Left lobe of liver (tissue), 2 donors: ENCODE data around the gene TOMM20. TPM values are rescaled to one million over a fixed set of nuclear protein-coding genes. Genes with fewer than 3 reads are reported as not detected.
A peak's percentile ranks its signal among the peaks of the same experiment; 100 is the strongest.

ENCODE experiments used
- ATAC-seq: fragments of 200-7000 bp; cut with Tn5 transposase; one replicate; pipeline ENCODE4 v1.9.1; 2020; ENCODE audit warnings: mild to moderate bottlenecking, moderate library complexity
- DNase-seq: peaks from one replicate; pipeline ENCODE4 v3.0.0-alpha.2; 2020; ENCODE audit warnings: low spot score
- total RNA-seq: library from RNA; stranded (reverse); gene quantifications from one replicate; pipeline ENCODE4 v1.2.1, GENCODE V29; 2021
- donor health status: DM: no; HTN: no; CAD: no; lungs with moderate emphysema.
- donor health status: DM: no; HTN: yes; CAD: no.

The TOMM20 gene
- total RNA-seq, 1 donor from 2014 or later = 48.7 TPM

DNA sequence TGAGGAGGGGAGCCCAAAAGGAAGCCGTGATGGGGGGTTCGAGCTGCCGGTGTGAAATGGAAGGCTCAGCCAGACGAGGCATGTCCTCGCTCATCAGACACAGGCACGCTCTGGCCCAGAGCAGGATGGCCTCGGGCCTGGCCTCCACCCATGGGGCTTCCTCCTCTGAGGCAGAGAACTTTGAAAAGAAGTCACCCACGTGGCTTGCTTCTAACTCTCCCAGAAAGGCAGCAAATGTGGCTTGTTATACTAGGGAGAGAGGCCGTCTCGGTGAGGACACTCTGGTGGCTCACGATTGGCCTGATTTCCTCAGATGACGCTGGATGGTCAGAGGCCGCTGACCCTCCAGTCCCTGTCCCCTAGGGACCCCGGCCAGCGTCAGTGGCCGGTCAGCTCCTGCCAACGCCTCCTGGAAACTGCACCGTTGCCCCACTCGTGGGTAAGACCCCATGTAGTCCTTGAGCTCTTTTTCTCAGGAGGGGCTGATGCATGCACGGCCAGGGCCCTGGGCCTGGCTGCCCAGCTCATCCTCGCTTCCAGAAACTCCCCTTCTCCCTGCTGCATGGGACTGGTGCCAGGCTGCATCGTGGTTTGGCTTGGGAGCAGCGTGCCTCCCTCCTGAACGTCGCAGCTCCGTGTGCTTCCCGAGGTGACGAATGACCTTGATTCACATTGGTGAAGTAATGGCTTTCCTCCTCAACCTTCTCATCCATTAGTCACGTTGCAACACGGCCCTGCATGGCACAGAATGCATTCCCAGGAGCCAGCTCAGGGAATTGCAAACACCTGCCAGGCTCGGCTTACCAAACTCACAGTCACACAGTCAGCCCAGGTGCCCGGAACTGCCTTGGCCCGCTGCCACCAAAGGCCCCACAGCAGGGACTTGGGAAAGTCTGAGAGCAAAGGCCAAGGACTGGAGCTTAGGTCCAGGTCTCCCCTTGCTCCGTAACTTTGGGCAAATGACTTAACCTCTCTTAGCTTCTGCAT, 58.8 kb downstream of the TOMM20 start:
- peak; percentile 55 for ATAC-seq
- DNase-seq = peak; percentile 98

- ATAC-seq = no peak
- no peak for DNase-seq
Observed at GRCh38 chr1:235069176-235069575, 59.5 kb downstream of the TOMM20 start.

DNA sequence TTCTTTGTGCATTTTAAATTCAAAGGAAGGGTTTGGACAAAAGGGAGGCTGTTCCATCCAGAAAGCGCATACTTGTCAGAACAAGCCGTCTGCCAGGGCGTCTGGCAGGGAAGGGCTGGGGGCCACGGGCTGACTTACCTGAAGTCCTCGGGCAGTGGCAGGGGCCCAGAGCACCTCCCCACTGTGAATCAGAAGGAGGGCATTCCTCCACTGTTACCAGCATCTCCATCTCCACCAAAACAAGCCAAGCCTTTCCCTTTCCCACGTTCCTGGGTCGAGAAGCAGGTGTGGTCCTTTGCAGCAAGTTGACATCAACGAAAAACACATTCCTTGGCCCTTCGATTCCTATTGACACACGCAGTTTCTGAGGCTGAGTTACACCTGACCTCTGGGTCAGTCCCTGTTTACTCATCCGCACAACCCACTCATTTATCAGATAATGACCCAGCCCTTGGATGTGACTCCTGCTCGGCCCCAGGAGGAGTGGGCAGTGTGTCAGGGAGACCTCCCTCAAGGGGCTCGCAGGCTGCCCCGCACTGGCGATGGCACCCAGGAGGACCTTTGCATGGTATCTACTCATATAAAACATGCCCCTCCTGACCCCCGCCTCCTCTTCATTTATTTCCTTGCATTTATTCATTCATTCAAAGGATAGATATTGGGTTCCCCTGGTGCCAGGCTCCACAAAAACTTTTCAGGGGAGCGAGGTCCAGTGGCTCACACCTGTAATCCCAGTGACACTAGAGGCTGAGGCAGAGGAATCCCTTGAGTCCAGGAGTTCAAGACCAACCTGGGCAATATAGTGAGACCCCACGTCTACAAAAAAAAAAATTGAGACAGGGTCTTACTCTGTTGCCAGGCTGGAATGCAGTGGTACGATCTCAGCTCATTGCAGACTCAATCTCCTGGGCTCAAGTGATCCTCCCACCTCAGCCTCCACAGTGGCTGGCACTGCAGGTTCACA, 60.2 kb downstream of the TOMM20 start:
- peak; percentile 79 for DNase-seq
- peak; percentile 52 for ATAC-seq

- ATAC-seq (peak; percentile 45), DNase-seq (peak; percentile 87)
Observed at GRCh38 chr1:235067396-235068157, 61.1 kb downstream of the TOMM20 start.

DNA sequence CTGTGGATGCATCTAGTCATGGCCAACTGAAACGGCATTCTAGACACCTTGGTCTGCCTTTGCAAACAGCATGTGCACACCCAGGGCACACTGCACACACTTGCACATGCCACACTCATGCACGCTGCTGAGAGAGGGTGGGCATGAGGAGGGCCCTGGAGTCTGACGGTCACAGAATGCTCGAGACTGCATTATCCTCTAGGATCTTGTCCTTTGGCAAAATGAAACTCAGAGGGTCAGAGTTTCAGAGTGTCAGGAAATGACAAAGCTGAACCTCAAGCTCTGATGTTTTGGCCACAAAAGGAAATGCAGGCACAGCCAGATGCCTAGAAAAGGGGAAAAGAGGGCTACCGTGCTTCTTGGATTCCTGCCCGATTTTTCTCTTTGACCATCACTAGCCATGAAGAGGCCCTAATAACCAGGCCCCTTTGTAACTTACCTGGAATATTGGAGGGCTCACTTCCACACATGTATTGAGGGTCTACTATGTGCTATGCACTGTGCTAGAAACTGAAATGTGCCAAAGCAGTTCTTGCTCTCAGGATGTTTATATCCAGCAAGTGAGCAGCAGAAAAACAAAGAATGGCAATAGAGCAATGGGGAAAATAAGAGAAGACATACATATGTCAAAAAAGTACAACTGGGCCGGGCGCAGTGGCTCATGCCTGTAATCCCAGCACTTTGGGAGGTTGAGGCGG, 65.4 kb downstream of the TOMM20 start:
- ATAC-seq = peak; percentile 5
- no peak for DNase-seq

DNA sequence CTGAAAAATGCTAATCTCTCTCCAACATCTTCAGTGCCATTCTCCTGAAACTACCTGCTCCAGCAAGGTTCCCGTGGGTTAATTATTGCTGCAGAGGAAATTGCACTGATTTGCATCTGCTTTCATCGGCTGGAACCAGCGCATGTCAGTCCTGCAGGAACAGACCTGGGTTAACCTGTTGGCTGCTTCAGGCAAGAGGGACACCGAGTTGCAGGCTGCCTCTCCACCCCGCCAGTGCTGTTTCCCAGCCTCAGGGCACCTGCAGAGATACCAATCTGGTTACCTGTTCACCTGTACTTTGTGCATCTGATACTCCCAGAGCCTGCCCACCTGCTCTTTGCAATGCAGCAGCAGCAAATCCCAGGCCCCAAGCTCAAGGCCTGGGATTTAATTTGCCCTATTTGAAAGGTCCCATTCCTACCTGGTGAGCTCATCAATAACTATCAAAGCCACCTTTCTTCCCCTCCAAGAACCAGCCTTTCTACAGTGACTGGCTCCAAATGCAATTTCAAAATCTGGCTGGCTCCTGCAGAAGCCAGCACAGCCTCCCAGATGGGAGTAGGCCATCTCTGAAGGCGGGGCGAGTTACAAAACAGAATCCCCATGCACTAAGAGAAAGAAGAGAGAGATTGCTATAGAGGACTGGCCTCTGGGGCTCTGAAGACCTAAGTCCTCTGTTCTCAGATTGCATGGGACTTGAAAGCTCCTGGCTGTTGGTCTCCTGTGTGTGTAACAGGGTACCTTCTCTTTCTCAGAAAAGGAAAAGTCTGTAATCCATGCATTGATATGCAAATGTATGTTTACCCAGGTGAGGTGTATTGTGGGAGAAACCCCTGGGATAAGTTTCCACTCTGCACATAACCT, 67.8 kb downstream of the TOMM20 start:
- ATAC-seq (peak; percentile 32), DNase-seq (peak; percentile 74)

Other genes starting within 250 kb of the TOMM20 start
- gene RBM34, start 32.4 kb upstream of the TOMM20 start, total RNA-seq = 26.1 TPM
- 10.9 TPM for gene ARID4B, start 199.3 kb upstream of the TOMM20 start, total RNA-seq
- gene GGPS1, start 199.7 kb upstream of the TOMM20 start, total RNA-seq = 8.6 TPM
- gene TBCE, start 238.6 kb upstream of the TOMM20 start, total RNA-seq = 13.6 TPM